ENCODE results near the gene PXN. TPM values are rescaled to one million over a fixed set of nuclear protein-coding genes. Genes with fewer than 3 reads are reported as not detected.

The PXN gene
- total RNA-seq, 1 donor: 41.6 TPM

DNA sequence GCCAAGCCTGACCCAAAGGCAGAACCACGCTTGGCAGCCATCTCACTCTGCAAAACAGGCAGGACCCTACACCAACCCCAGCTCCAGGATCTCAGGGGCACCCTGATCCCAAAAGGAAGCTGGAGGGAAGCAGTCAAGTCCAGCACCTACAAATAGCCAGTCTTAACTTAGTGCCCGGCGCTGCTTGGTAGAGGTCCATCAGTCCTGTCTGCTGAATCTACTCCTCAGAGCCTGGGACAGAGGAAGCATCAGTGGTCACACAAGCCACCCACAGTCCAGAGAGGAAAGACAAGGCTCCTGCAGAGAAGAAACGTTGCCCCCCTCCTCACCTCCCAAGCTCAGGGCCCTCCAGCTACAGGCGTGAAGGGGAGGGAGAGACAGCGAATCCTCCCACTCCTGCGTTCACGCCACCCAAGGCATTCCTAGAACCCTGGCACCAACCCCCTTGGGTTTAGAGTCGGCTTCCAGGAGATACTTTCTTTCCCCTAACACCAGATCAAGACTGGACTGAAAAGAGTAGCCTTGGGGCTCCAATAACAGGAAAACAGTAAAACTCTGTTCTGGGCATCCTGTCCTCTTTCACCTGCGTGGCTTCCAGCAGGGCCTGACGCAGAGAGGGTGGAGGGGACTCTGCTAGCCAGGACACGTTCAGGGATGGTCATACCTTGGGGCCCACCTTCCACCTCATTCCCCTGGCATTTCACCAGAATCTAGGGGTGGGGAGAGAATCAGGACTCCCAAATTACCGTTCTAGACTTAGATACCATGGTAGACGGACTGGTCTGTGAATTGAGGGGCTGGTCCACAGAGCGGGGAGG, 1.2 kb downstream of the PXN start:
- H3K4me1 ChIP-seq (ENCODE audit: insufficient read depth, low read length): peaks cover 32% of the 10 kb centered on the region
- H4K20me1 ChIP-seq (ENCODE audit: insufficient read depth, low read length): peaks cover 37% of the 10 kb centered on the region
- H3K4me3 ChIP-seq (ENCODE audit: insufficient read depth, low read length): peak overlapping the region; percentile 83
- H3K36me3 ChIP-seq (ENCODE audit: insufficient read depth, low read length): no peaks in the 10 kb centered on the region
- no peak overlapping the region for H2AFZ ChIP-seq (ENCODE audit: low read length)
- no peaks in the 10 kb centered on the region for H3K9me3 ChIP-seq (ENCODE audit: low read depth, low read length)
- H3K27me3 ChIP-seq (ENCODE audit: insufficient read depth, low read length): no peaks in the 10 kb centered on the region
- no peak for DNase-seq (ENCODE audit: insufficient read length, low spot score, missing footprints)
- TF ChIP-seq, protein P1, sequence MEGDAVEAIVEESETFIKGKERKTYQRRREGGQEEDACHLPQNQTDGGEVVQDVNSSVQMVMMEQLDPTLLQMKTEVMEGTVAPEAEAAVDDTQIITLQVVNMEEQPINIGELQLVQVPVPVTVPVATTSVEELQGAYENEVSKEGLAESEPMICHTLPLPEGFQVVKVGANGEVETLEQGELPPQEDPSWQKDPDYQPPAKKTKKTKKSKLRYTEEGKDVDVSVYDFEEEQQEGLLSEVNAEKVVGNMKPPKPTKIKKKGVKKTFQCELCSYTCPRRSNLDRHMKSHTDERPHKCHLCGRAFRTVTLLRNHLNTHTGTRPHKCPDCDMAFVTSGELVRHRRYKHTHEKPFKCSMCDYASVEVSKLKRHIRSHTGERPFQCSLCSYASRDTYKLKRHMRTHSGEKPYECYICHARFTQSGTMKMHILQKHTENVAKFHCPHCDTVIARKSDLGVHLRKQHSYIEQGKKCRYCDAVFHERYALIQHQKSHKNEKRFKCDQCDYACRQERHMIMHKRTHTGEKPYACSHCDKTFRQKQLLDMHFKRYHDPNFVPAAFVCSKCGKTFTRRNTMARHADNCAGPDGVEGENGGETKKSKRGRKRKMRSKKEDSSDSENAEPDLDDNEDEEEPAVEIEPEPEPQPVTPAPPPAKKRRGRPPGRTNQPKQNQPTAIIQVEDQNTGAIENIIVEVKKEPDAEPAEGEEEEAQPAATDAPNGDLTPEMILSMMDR (IDR thresholded peaks at IDR 0.05; ENCODE audit: extremely low read depth, low read depth, low read length): no peak
- peak overlapping the region; percentile 47 for H3K27ac ChIP-seq (ENCODE audit: low read depth, low read length)
- peak overlapping the region; percentile 94 for H3K4me2 ChIP-seq (ENCODE audit: insufficient read depth, low read length)
- H3K79me2 ChIP-seq (ENCODE audit: insufficient read depth, low read length): peaks cover 62% of the 10 kb centered on the region

DNA sequence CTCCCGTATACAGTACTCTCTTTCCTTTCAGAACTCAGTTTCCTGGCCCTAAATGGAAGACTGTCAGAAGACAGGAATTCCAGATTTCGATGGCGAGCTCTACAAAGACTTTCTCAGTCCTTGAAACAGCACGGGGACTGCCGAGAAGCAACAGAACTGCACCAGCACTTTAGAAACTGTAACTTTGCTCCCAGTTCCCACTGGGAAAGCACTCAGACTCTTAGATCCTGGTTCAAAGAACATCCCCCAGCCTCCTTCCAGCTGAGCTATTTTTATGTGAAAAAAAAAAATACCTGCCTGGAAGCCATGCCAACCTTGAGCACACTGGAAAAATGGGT, 1.8 kb downstream of the PXN start:
- TF ChIP-seq, protein P1 (IDR thresholded peaks at IDR 0.05; ENCODE audit: extremely low read depth, low read depth, low read length): no peak
- Histone ChIP-seq H3K4me3 (ENCODE audit: insufficient read depth, low read length) (peak overlapping the region; percentile 83), H4K20me1 (ENCODE audit: insufficient read depth, low read length) (peaks cover 37% of the 10 kb centered on the region), H3K27ac (ENCODE audit: low read depth, low read length) (peak overlapping the region; percentile 47), H3K4me2 (ENCODE audit: insufficient read depth, low read length) (peak overlapping the region; percentile 94), H3K27me3 (ENCODE audit: insufficient read depth, low read length) (no peaks in the 10 kb centered on the region), H2AFZ (ENCODE audit: low read length) (no peak overlapping the region), H3K9me3 (ENCODE audit: low read depth, low read length) (no peaks in the 10 kb centered on the region), H3K79me2 (ENCODE audit: insufficient read depth, low read length) (peaks cover 68% of the 10 kb centered on the region), H3K4me1 (ENCODE audit: insufficient read depth, low read length) (peaks cover 35% of the 10 kb centered on the region), H3K36me3 (ENCODE audit: insufficient read depth, low read length) (no peaks in the 10 kb centered on the region)
- no peak for DNase-seq (ENCODE audit: insufficient read length, low spot score, missing footprints)

DNA sequence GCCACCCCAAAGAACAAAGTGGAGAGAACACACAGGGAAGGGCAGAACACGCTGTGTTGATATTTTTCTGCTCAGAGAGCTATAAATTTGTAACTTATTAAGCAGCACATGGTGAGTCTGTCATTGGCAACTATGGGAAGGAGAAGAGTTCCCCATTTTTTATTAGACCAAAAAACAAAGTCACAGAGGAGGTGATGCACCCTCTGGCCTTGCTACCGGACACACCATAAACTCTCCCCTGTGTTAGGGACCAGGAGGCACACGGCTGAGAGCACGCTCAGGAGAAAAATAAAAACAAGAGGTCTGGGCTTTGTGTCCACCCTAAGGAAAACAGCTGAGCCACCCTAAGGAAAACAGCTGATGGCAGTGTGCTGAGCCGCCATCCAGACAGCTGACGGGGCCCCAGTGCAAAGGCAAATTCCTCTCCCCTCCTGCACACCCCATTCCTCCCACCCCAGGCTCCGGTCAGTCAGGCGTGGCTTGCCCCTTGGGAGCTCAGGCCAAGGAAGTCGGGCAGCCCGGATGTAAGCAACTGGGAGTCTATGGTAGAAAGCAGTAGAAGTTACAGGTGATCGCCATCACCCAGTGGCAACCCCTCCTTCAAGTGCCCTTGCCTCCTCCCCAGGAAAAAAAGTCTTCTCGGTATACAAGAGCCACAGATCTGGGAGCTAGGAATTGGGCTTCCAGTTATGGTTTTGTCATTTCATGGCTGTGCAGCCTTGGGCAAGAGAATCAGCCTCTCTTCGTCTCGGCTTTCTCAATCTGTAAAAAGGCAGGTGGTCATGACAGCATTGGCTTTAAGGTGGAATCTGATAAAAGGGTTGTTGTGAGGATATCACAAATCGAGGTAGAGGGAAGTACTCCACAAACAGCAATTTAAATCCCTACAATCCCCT, 2.4 kb downstream of the PXN start:
- Histone ChIP-seq H3K4me2 (ENCODE audit: insufficient read depth, low read length) (peak overlapping the region; percentile 94), H3K9me3 (ENCODE audit: low read depth, low read length) (no peaks in the 10 kb centered on the region), H3K4me1 (ENCODE audit: insufficient read depth, low read length) (peaks cover 41% of the 10 kb centered on the region), H4K20me1 (ENCODE audit: insufficient read depth, low read length) (peaks cover 41% of the 10 kb centered on the region), H2AFZ (ENCODE audit: low read length) (no peak overlapping the region), H3K27ac (ENCODE audit: low read depth, low read length) (peak overlapping the region; percentile 47), H3K79me2 (ENCODE audit: insufficient read depth, low read length) (peaks cover 74% of the 10 kb centered on the region), H3K27me3 (ENCODE audit: insufficient read depth, low read length) (no peaks in the 10 kb centered on the region), H3K36me3 (ENCODE audit: insufficient read depth, low read length) (no peaks in the 10 kb centered on the region), H3K4me3 (ENCODE audit: insufficient read depth, low read length) (peak overlapping the region; percentile 83)
- DNase-seq (ENCODE audit: insufficient read length, low spot score, missing footprints): no peak
- TF ChIP-seq, protein P1 (IDR thresholded peaks at IDR 0.05; ENCODE audit: extremely low read depth, low read depth, low read length): no peak

Data from osteoblast (primary cell).